Nephron progenitor cell (in vitro differentiated cells): ENCODE results near the gene GSTP1.

Experiments used
- DNase-seq: peaks from one replicate; pipeline ENCODE4 v3.0.0; 2021
- H3K27ac Mint-ChIP-seq: 2 replicates; pipeline ENCODE4 v1.8.0; 2021; ENCODE audit warnings: mild to moderate bottlenecking, moderate library complexity, mixed read lengths
- H3K27me3 Mint-ChIP-seq: 2 replicates; pipeline ENCODE4 v1.8.0; 2021; ENCODE audit warnings: mild to moderate bottlenecking, low read depth, mixed read lengths; ENCODE audit not compliant: poor library complexity
- H3K36me3 Mint-ChIP-seq: 2 replicates; pipeline ENCODE4 v1.8.0; 2021; ENCODE audit warnings: low read depth, mixed read lengths
- H3K4me1 Mint-ChIP-seq: 2 replicates; pipeline ENCODE4 v1.8.0; 2021; ENCODE audit warnings: mixed read lengths
- H3K4me3 Mint-ChIP-seq: 2 replicates; pipeline ENCODE4 v1.8.0; 2021; ENCODE audit warnings: mild to moderate bottlenecking, moderate library complexity, mixed read lengths
- H3K9me3 Mint-ChIP-seq: 2 replicates; pipeline ENCODE4 v1.8.0; 2021; ENCODE audit warnings: mild to moderate bottlenecking, moderate library complexity, mixed read lengths
- TF ChIP-seq, protein P1 (sequence below): fragments of 200-600 bp; sonication (generic); IDR thresholded peaks from 2 replicates; pipeline ENCODE4 v1.5.0; 2021; ENCODE audit warnings: antibody characterized with exemption

The GSTP1 gene

DNA sequence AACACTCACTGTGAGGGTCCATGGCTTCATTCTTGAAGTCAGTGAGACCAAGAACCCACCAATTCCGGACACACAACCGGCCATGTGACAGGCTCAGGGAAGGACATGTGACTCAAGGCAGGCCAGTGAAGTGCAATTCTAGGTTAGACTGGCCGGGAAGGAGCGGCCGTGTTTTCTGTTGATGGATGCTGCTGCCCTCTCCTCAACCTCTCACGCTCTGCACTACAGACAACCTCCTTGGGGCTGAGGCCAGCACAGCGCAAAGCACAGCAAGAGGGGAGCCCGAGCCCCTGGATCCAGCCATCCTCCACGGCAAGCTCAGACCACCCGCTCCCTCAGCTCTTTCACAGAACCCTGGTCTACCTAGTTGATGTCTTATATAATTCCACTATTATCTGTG, 43.4 kb downstream of the GSTP1 start:
- TF ChIP-seq, protein P1, sequence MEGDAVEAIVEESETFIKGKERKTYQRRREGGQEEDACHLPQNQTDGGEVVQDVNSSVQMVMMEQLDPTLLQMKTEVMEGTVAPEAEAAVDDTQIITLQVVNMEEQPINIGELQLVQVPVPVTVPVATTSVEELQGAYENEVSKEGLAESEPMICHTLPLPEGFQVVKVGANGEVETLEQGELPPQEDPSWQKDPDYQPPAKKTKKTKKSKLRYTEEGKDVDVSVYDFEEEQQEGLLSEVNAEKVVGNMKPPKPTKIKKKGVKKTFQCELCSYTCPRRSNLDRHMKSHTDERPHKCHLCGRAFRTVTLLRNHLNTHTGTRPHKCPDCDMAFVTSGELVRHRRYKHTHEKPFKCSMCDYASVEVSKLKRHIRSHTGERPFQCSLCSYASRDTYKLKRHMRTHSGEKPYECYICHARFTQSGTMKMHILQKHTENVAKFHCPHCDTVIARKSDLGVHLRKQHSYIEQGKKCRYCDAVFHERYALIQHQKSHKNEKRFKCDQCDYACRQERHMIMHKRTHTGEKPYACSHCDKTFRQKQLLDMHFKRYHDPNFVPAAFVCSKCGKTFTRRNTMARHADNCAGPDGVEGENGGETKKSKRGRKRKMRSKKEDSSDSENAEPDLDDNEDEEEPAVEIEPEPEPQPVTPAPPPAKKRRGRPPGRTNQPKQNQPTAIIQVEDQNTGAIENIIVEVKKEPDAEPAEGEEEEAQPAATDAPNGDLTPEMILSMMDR: no peak
- Mint-ChIP-seq H3K27me3 (peaks cover 5% of the 10 kb centered on the region), H3K27ac (peak overlapping the region; percentile 93), H3K4me3 (no peak overlapping the region), H3K4me1 (peaks cover 29% of the 10 kb centered on the region), H3K36me3 (peaks cover 40% of the 10 kb centered on the region), H3K9me3 (peaks cover 12% of the 10 kb centered on the region)
- DNase-seq: no peak

DNA sequence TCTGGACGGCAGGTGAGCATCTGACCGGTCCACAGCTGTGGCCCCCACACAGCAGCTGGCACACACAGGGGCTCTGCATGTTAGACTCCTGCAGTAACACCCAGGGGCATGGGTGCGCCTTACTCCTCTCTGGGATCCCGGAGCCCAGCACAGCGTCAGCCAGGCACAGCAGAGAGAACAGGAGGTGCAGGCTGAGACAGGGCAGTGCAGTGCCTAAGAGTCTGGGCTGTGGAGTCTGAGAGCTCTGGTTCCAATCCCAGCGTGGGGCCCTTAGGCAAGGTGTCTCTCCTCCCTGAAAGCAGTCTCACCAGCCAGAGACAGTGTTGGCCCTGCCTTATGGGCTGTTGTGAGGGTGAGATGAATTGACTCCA, 43.8 kb downstream of the GSTP1 start:
- H3K4me1 Mint-ChIP-seq: peaks cover 29% of the 10 kb centered on the region
- DNase-seq: no peak
- H3K27me3 Mint-ChIP-seq: peaks cover 1% of the 10 kb centered on the region
- H3K4me3 Mint-ChIP-seq: no peak overlapping the region
- peaks cover 12% of the 10 kb centered on the region for H3K9me3 Mint-ChIP-seq
- TF ChIP-seq, protein P1: no peak
- peak overlapping the region; percentile 57 for H3K27ac Mint-ChIP-seq
- peaks cover 40% of the 10 kb centered on the region for H3K36me3 Mint-ChIP-seq

DNA sequence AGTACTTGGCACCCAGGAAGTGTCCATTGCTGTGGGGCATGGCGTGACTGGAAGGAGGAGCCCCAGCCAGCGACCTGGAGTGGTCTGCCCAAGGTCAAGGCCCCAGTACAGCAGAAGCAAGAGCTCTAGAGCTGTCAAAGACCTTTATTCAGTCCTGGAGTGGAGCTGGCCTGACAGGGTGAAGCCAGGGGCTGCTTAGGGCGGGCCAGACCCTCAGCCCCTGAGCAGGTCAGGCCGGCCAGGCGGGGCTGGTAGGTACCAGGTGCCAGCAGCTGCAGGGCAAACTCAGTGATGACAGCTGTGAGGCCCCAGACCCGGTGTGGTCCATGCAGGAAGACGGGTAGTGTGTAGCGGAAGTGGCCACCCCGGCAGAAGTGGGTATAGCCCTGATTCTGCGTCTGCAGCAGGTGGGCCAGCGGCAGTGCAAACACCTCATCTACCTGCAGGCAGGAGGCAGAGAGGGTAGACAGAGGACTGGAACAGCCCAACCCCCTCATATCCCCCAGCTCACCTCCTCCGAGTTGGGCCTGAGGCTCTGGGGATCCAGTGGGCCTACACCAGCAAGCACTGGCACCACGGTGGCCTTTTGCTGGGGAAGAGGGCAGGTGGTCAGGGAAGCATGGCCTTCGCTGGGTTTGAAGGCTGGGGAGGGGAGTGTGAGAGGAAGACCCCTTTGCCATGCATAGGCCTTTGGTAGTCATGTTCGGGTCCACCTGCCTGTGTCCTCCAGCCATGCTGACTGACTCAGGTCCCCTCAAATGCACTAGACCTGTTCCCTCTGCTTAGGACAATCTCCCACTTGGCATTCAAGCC, 44.4 kb downstream of the GSTP1 start:
- Mint-ChIP-seq H3K27me3 (no peaks in the 10 kb centered on the region), H3K36me3 (peaks cover 40% of the 10 kb centered on the region), H3K9me3 (peaks cover 12% of the 10 kb centered on the region), H3K27ac (peak overlapping the region; percentile 57), H3K4me3 (no peak overlapping the region), H3K4me1 (peaks cover 27% of the 10 kb centered on the region)
- no peak for DNase-seq
- TF ChIP-seq, protein P1: no peak

DNA sequence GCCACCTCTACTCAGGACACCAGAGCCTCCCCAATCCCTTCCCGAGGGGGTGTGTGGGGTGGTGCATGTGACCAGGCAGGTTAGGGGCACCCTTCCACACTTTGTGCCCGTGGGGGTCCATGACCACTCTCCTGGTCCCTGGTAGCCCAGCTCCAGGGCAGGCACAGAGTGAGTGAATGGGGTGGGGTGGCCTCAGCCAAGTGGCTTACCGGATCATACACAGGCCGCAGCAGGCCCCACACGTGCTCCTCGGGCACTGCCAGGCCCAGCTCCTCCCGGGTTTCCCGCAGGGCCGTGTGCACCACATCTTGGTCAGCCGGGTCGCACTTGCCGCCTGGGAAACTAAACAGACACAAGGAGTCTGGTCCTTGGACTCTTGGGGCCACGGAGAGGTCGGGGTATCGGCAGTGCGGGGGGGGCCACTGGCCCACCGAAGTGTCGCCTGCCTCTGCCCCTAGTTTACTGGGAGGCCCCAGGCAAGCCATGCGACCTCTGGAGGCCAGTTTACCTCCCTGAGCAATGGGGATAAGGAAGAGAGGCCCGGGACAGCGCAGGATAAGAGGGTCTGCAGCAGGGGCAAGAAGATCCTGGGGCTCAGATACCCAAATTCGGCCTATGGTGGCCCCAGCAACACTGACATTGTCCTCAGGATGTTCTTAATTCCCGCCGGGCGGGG, 45.2 kb downstream of the GSTP1 start:
- no peak overlapping the region for H3K27ac Mint-ChIP-seq
- peaks cover 27% of the 10 kb centered on the region for H3K4me1 Mint-ChIP-seq
- H3K4me3 Mint-ChIP-seq: peak overlapping the region; percentile 66
- TF ChIP-seq, protein P1: no peak
- H3K9me3 Mint-ChIP-seq: peaks cover 10% of the 10 kb centered on the region
- peaks cover 35% of the 10 kb centered on the region for H3K36me3 Mint-ChIP-seq
- no peaks in the 10 kb centered on the region for H3K27me3 Mint-ChIP-seq
- no peak for DNase-seq

DNA sequence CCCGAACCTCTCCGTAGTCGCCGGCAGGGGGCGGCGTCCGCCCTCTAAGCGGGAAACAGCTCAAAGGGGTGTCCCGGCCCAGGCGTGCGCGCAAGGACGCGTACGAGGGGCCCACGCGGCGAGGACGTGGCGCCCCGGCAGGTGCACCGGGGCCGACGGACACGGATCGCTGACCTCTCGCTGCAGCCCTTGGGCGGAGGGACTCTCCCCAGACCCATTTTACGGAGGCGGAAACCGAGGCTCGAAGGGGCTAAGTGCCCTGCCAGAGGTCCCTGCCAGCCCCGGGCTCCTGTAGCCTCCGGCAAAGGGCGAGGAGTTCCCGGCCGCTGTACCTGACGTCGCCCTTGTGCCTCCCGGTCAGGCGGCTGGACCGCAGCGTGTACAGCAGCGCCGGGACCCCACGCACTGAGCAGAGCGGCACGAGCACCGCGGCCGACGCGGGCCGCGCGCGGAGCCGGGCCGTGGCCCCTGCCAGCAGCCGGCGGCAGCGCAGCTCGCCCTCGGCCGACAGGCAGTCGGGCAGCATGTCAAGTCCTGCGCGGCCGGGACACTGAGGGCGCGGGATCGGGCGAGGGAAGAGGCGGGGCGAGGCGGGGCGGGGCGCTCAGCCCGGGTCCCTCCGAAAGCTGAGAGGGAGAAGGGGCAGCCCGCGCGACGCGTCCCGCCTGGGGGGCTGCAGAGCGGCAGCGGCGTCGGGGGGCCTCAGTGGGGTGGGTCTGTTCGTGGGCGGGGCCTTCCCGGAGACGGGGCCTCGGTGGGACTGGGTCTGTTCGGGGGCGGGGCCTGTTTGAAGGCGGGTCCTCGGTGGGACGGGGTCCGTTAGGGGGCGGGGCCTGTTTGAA, 46.0 kb downstream of the GSTP1 start, which contains the start of gene NUDT8:
Gene NUDT8 (minus strand): TSS at position 552 of the 842 bp plus-strand sequence. CDS start 26 bp downstream, at position 526.
- H3K4me3 Mint-ChIP-seq: peak within 1 kb of the TSS; percentile 90
- H3K36me3 Mint-ChIP-seq: peaks cover 29% of the 10 kb centered on the region
- peak within 1 kb of the TSS; percentile 90 for H3K27ac Mint-ChIP-seq
- no peaks in the 10 kb centered on the region for H3K27me3 Mint-ChIP-seq
- peaks cover 9% of the 10 kb centered on the region for H3K9me3 Mint-ChIP-seq
- H3K4me1 Mint-ChIP-seq: peaks cover 27% of the 10 kb centered on the region
- TF ChIP-seq, protein P1: peak; percentile 84
- DNase-seq: peak; percentile 99
